NCI-H774 (cell line): Measurements from ENCODE around the gene SPATA9.
"Not testable (repeated sequence)": the region's sequence is repeated elsewhere in the genome, so short reads cannot be mapped to it uniquely, and the experiment has no call there.

Source experiments
- DNase-seq: peaks from one replicate; lab custom pipeline; 2025; lab: John Stamatoyannopoulos, UW

The SPATA9 gene

GRCh38 chr5:95717439-95717838, 34.6 kb upstream of the SPATA9 start:
- no peak for DNase-seq

GRCh38 chr5:95715799-95716461, 33.1 kb upstream of the SPATA9 start:
- DNase-seq, result no peak

- no peak for DNase-seq
These were observed 31.3 kb upstream of the SPATA9 start for GRCh38 chr5:95713960-95714710.

- not testable (repeated sequence) for DNase-seq
These were observed 30.5 kb upstream of the SPATA9 start for GRCh38 chr5:95713246-95713645.

- DNase-seq, result no peak
These were observed 29.7 kb upstream of the SPATA9 start for GRCh38 chr5:95712347-95712958.

- DNase-seq, result no peak
These were observed 28.9 kb upstream of the SPATA9 start for GRCh38 chr5:95711501-95712346.

- DNase-seq, result not testable (repeated sequence)
These were observed 28.1 kb upstream of the SPATA9 start for GRCh38 chr5:95710651-95711500.

GRCh38 chr5:95709967-95710650, 27.3 kb upstream of the SPATA9 start:
- DNase-seq, result no peak

GRCh38 chr5:95708876-95709275, 26.1 kb upstream of the SPATA9 start:
- DNase-seq, result no peak

GRCh38 chr5:95707534-95708188, 24.9 kb upstream of the SPATA9 start:
- not testable (repeated sequence) for DNase-seq

GRCh38 chr5:95707055-95707454, 24.3 kb upstream of the SPATA9 start:
- no peak for DNase-seq

GRCh38 chr5:95706196-95706595, 23.4 kb upstream of the SPATA9 start:
- not testable (repeated sequence) for DNase-seq

- no peak for DNase-seq
These were observed 21.4 kb upstream of the SPATA9 start for GRCh38 chr5:95704150-95704549.

- DNase-seq, result no peak
These were observed 18.3 kb upstream of the SPATA9 start for GRCh38 chr5:95701074-95701473.

- DNase-seq, result no peak
These were observed 16.5 kb upstream of the SPATA9 start for GRCh38 chr5:95699337-95699736.

- no peak for DNase-seq
These were observed 15.2 kb upstream of the SPATA9 start for GRCh38 chr5:95697781-95698681.

- DNase-seq, result no peak
These were observed 7.5 kb upstream of the SPATA9 start for GRCh38 chr5:95690333-95690732.

- no peak for DNase-seq
These were observed 6.9 kb upstream of the SPATA9 start for GRCh38 chr5:95689680-95690079.

- no peak for DNase-seq
These were observed 3.9 kb upstream of the SPATA9 start for GRCh38 chr5:95686651-95687050.
